ACHN (cell line): Measurements from ENCODE around the gene LRRC26.
A peak's percentile ranks its signal among the peaks of the same experiment; 100 is the strongest.

ENCODE experiments used
- DNase-seq: peaks from one replicate; pipeline ENCODE4 v3.0.0-alpha.2; 2015
- in situ Hi-C: cut with HindIII; loops from 2 replicates; pipeline ENCODE4 v1.10.0; 2017; ENCODE audit warnings: low sequenced_read_pairs, low pct_ligation_motif_present, low pct_unique_long_range_greater_than_20kb

LRRC26 gene

GRCh38 chr9:137160716-137161557, 8.9 kb downstream of the LRRC26 start:
- in situ Hi-C loops = no loop called here
- DNase-seq = no peak

GRCh38 chr9:137160054-137160425, 9.8 kb downstream of the LRRC26 start:
- in situ Hi-C loops = no loop called here
- no peak for DNase-seq

- DNase-seq = no peak
- in situ Hi-C loops = no loop called here
Measured at GRCh38 chr9:137159105-137160053, 10.5 kb downstream of the LRRC26 start.

GRCh38 chr9:137158625-137159024, 11.2 kb downstream of the LRRC26 start:
- DNase-seq = no peak
- in situ Hi-C loops = no loop called here

GRCh38 chr9:137157618-137158415, 12.0 kb downstream of the LRRC26 start:
- in situ Hi-C loops = no loop called here
- DNase-seq = no peak

GRCh38 chr9:137156567-137157375, 13.1 kb downstream of the LRRC26 start:
- in situ Hi-C loops = no loop called here

GRCh38 chr9:137152844-137153405, 16.9 kb downstream of the LRRC26 start:
- in situ Hi-C loops = no loop called here

More at GRCh38 chr9:137156567-137157375, 13.1 kb downstream of the LRRC26 start:
- DNase-seq = no peak

GRCh38 chr9:137150617-137151457, 19.0 kb downstream of the LRRC26 start:
- DNase-seq = peak; percentile 51
- in situ Hi-C loops = no loop called here

More at GRCh38 chr9:137152844-137153405, 16.9 kb downstream of the LRRC26 start:
- DNase-seq = no peak

GRCh38 chr9:137149942-137150616, 19.8 kb downstream of the LRRC26 start:
- DNase-seq = no peak
- in situ Hi-C loops = no loop called here

GRCh38 chr9:137149363-137149762, 20.5 kb downstream of the LRRC26 start:
- no peak for DNase-seq
- in situ Hi-C loops = no loop called here

- in situ Hi-C loops = no loop called here
- no peak for DNase-seq
Measured at GRCh38 chr9:137148661-137149060, 21.2 kb downstream of the LRRC26 start.

- DNase-seq = no peak
- in situ Hi-C loops = no loop called here
Measured at GRCh38 chr9:137148242-137148641, 21.6 kb downstream of the LRRC26 start.

GRCh38 chr9:137147793-137148160, 22.1 kb downstream of the LRRC26 start:
- in situ Hi-C loops = no loop called here
- DNase-seq = no peak

GRCh38 chr9:137147091-137147792, 22.6 kb downstream of the LRRC26 start:
- no peak for DNase-seq
- in situ Hi-C loops = no loop called here

- DNase-seq = peak; percentile 14
- in situ Hi-C loops = no loop called here
Measured at GRCh38 chr9:137146527-137146918, 23.3 kb downstream of the LRRC26 start.
